GM19023 (cell line): ENCODE results near the gene NIFK.
"Not testable (repeated sequence)": the region's sequence is repeated elsewhere in the genome, so short reads cannot be mapped to it uniquely, and the experiment has no call there.

Experiments used
- ATAC-seq: cut with Tn5 transposase; IDR thresholded peaks from one replicate; pipeline ENCODE4 v1.9.1; 2021; ENCODE audit warnings: mild to moderate bottlenecking, moderate library complexity; ENCODE audit not compliant: unreplicated experiment

NIFK gene

DNA sequence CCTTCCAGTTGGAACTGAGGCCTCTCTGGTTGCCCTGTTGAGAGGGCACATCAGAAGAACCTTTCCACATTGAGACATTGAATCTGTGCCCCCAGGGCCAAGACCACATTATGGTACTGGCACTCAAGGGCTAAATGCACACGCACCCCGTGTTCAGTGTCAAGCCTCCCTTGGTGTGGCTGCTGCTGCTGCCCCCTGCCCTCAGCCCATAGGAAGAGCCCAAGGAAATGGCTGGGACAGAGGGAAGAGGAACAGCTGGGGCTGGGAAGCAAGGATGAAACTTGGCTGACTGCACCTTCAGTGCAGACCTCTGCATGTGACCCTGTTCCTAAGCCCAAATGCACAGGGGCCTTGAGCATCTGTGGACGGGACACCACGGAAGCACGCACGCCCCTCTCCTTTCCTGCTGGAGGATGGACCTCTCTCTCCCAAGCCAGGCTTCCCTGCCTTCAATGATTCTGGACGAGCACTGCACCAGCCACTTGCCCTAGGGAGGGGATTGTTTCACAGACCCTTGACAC, 40.2 kb downstream of the NIFK start:
- ATAC-seq: no peak

DNA sequence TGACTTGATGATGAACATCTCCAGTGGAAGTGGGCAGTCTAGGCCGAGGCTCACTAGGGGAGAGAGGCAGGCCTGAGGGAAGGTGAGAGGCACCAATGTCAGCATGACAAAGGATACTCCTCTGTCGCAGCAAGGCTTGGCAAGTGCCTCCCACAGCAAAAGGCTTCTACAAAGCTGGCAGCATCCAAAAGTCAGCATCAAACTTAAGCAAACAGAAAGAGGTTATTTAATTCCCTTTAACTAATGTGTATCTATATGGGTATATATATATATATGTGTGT, 41.6 kb downstream of the NIFK start:
- no peak for ATAC-seq

DNA sequence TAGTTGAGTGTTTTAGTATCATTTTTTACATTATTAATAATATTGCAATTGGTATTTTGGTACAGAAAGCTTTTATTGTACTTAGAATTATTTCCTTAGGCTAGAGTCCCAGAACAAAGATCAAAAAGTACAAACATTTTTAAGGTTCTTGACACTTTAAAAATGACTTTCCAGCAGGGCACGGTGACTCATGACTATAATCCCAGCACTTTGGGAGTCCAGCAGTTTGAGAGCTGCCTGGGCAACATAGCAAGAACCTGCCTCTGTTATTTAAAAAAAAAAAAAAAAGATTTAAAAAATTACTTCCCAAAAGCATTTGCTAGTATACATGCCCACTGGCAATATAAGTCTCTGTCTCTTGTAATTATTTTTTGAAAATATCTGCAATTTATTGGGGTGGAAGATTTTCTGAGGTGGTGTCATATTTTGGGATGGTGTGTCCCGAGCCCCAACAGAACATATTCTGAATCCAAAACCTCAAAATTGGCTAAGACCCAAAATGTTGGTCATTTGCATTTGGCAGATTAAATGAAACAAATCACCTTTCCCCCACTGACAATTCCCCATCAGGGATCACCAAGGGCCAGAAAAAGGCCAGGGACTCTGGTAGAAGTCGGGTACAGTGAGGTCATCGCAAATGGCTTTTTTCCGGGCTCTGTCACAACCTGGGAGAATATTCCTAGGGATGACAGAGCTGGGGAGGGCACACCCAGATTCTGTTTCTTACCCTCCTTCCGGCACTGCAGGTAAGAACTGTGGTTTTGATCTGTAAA, 42.1 kb downstream of the NIFK start:
- no peak for ATAC-seq

DNA sequence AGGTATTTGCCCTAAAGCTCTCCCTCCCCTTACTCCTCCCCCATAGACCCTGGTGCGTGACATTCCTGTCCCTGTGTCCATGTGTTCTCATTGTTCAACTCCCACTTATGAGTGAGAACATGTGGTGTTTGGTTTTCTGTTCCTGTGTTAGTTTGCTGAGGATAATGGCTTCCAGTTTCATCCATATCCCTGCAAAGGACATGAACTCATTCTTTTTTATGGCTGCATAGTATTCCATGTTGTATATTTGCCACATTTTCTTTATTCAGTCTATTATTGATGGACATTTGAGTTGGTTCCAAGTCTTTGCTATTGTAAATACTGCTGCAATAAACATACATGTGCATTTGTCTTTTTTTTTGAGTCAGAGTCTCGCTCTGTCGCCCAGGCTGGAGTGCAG, 46.1 kb downstream of the NIFK start:
- ATAC-seq: not testable (repeated sequence)

DNA sequence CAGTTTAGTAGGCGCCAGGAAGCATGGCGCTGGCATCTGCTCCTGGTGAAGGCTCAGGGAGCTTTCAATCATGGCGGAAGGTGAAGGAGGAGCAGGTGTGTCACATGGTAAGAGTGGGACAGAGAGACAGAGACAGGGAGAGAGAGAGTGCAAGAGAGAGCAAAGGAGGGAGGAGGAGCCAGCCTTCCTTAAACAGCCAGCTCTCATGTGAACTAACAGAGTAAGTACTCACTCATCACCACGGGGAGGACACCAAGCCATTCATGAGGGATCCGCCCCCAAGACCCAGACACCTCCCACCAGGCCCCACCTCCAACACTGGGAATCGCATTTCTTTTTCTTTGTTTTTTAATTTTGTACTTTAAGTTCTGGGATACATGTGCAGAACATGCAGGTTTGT, 46.6 kb downstream of the NIFK start:
- ATAC-seq: no peak

DNA sequence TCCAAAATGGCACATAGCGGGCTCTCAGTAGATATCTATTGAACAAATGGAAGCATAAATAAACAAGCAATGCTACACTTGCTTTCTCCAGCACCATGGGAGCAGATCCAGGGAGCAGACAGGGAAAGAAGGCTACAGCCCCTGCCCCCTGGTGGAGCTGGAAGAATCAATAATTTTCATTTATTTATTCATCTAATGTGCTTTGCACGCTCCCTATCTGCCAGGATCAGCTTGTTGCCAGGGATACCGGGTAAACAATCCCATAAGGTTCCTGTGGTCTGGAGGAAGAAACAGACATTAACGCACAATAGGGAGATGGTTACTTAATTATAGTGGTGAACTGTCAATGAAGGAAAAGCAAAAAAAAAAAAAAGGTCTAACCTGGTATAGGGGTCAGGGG, 47.3 kb downstream of the NIFK start:
- ATAC-seq: no peak

DNA sequence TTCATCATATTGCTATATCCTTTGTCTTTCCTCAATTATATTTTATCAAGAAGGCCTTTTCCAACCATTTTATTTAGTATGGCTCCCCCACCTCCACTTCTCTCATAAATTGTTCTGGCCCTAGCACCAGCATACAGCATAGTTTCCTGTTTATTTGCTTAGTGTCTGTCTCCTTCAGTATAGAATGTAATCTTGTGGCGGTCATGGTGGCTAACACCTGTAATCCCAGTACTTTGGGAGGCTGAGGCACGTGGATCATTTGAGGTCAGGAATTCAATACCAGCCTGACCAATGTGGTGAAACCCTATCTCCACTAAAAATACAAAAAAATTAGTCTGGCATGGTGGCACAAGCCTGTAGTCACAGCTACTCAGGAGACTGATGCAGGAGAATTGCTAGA, 47.9 kb downstream of the NIFK start:
- no peak for ATAC-seq

DNA sequence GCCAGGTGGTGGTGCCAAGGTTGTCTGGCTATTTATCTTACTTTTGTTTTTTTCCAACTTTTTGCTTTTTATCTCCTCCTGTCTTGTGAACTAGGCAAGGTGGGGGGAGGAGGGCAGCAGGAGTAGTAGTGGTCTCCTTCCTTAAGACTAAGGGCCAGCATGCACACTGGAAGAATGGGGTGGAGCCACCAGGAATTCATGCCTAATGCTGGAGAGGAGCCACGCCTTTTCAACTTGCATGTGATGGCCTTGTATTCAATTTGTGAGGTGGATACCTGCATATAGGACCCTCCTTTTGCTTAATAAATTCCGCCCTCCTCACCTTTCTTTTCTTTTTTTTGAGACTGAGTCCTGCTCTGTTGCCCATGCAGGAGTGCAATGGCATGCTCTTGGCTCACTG, 49.8 kb downstream of the NIFK start:
- ATAC-seq: no peak

DNA sequence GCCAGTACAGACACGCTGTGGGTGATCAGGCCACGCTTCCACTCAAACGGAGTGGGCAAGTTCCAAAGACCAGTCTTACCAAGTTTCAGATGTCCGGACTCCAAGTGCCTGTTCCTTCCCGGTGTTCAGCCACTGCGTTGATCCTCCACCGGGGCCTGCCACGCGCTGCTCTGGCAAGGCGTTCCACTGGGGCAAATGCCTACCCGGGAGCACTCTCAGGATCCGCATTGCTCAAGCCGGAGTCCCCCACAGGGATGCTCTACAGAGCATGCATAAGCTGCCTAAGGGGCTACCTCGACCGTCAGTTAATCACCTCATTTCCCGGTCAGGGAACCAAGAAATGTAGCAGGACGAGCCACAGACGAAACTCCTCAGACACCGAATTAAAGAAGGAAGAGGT, 50.5 kb downstream of the NIFK start:
- ATAC-seq: no peak

DNA sequence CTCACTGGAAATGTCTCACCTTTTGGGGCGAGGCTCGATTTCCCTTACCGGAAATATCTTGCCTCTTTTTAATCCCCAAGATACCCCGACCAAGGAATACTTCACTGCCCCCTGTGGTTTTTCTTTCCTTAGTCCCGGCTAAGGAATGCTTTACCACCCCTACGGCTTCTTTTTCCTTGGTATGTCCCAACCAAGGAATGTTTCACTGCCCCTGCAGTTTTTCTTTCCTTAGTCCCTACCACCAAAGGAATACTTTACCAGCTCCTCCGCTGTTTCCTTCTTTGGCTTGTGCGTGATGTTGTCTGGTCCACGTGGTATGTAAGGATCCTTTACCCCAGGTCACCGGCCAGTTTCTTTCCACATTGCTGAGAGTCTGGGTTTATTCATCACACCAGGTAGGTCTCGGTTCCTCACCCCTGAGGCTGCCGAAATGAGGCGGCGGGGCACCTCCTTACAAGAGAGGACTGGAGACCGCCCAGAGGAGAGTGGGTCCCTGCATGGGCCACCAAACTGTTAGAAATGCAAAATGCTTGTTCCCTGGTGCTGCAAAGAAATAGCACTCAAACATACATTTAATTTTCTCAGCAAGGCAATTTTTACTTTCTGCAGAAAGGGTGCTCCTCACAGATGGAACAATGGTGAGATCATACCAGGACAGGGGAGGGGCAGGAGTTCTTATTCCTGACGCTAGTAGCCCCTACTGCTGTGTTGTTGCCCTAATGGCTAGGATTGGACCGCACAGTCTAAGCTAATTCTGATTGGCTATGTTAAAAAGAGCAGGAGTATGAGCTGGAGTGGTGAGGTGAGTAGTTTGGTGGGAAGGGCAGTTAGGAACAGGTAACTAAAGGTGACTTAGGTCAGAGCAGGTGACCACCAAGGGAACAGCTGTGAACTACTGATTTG, 54.0 kb downstream of the NIFK start:
- ATAC-seq: no peak

DNA sequence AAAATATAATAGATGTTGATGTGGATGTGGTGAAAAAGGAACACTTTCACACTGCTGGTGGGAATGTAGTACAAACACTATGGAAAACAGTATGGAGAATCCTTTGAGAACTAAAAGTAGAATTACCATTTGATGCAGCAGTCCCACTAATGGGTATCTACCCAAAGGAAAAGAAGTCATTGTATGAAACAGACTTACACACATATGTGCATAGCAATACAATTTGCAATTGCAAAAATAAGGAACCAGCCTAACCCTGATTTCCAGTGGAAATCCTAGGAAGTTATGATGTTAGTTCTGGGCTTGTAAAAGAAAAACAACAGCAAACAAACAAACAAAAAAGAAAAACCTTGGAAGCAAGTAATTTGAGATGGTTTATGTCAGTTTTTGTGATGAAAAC, 58.8 kb downstream of the NIFK start:
- ATAC-seq: no peak
